IMR-90 (cell line): ENCODE data around the gene BMP4. TPM values are rescaled to one million over a fixed set of nuclear protein-coding genes. Genes with fewer than 3 reads are reported as not detected.

Source experiments
- ATAC-seq: fragments of 200-7000 bp; cut with Tn5 transposase; 2 replicates; pipeline ENCODE4 v1.9.1; 2020; ENCODE audit warnings: low read depth, mild to moderate bottlenecking, moderate library complexity
- BruUV-seq: library from RNA; stranded (reverse); fragments of 400-500 nt; replicated peaks from 2 replicates; lab custom pipeline; 2021; lab: Mats Ljungman, UMichigan
- CTCF ChIA-PET: fragments of 300-600 bp; formaldehyde crosslinking; extraction: SDS; loops from one replicate; lab custom pipeline; 2021; ENCODE audit warnings: antibody characterized with exemption; lab: Yijun Ruan, JAX
- POLR2A ChIA-PET: fragments of 300-600 bp; sonication (Branson Sonifier 250); formaldehyde crosslinking; loops from one replicate; lab custom pipeline; 2022; ENCODE audit warnings: antibody characterized with exemption; ENCODE audit not compliant: unreplicated experiment; lab: Charles Lee
- DNase-seq: peaks from one replicate; pipeline ENCODE4 v3.0.0; 2013
- H2AFZ ChIP-seq: replicated peaks from 2 replicates; pipeline ENCODE3; 2013; ENCODE audit warnings: low read length, mild to moderate bottlenecking; ENCODE audit not compliant: poor library complexity
- H2AK5ac ChIP-seq: 2 replicates; pipeline ENCODE4 v1.6.1; 2013; ENCODE audit warnings: low read depth, low read length, inconsistent platforms
- H2AK9ac ChIP-seq: replicated peaks from 2 replicates; pipeline ENCODE3; 2013; ENCODE audit warnings: mild to moderate bottlenecking, low read depth, low read length, moderate library complexity; ENCODE audit not compliant: poor library complexity
- H2BK120ac ChIP-seq: 2 replicates; pipeline ENCODE4 v1.6.1; 2013; ENCODE audit warnings: low read depth, low read length, inconsistent platforms
- H2BK15ac ChIP-seq: 3 replicates; pipeline ENCODE4 v1.6.1; 2013; ENCODE audit warnings: low read depth, low read length, inconsistent platforms
- H2BK20ac ChIP-seq: 2 replicates; pipeline ENCODE4 v1.6.1; 2013; ENCODE audit warnings: low read depth, mild to moderate bottlenecking, inconsistent platforms, low read length, moderate library complexity
- H2BK5ac ChIP-seq: 2 replicates; pipeline ENCODE4 v1.6.1; 2013; ENCODE audit warnings: mild to moderate bottlenecking, low read depth, low read length, inconsistent platforms; ENCODE audit not compliant: poor library complexity, severe bottlenecking
- H3K14ac ChIP-seq: replicated peaks from 2 replicates; pipeline ENCODE4 v1.6.1; 2013; ENCODE audit warnings: low read depth, low read length, inconsistent platforms
- H3K18ac ChIP-seq: 2 replicates; pipeline ENCODE4 v1.6.1; 2013; ENCODE audit warnings: low read depth, low read length, control low read depth
- H3K23ac ChIP-seq: 2 replicates; pipeline ENCODE4 v1.6.1; 2013; ENCODE audit warnings: low read depth, low read length, inconsistent platforms
- H3K27ac ChIP-seq: 2 replicates; pipeline ENCODE4 v1.5.1; 2013; ENCODE audit warnings: mild to moderate bottlenecking, control low read depth, low read length; ENCODE audit not compliant: insufficient read depth
- H3K27me3 ChIP-seq: 2 replicates; pipeline ENCODE4 v1.6.1; 2013; ENCODE audit warnings: low read length; ENCODE audit not compliant: control insufficient read depth, insufficient read depth
- H3K36me3 ChIP-seq: 2 replicates; pipeline ENCODE4 v1.6.1; 2013; ENCODE audit warnings: low read length, mixed read lengths; ENCODE audit not compliant: control insufficient read depth, insufficient read depth
- H3K4ac ChIP-seq: 2 replicates; pipeline ENCODE4 v1.6.1; 2013; ENCODE audit warnings: low read depth, low read length, inconsistent platforms
- H3K4me1 ChIP-seq: 2 replicates; pipeline ENCODE4 v1.6.1; 2013; ENCODE audit warnings: low read length, mixed read lengths; ENCODE audit not compliant: control insufficient read depth, insufficient read depth
- H3K4me2 ChIP-seq: 2 replicates; pipeline ENCODE4 v1.6.1; 2013; ENCODE audit warnings: low read depth, mild to moderate bottlenecking, control low read depth, low read length, moderate library complexity
- H3K4me3 ChIP-seq: 2 replicates; pipeline ENCODE4 v1.5.1; 2013; ENCODE audit warnings: low read depth, mild to moderate bottlenecking, control low read depth, low read length, moderate library complexity; ENCODE audit not compliant: insufficient read depth
- H3K56ac ChIP-seq: 2 replicates; pipeline ENCODE4 v1.6.1; 2013; ENCODE audit warnings: low read length, inconsistent platforms; ENCODE audit not compliant: insufficient read depth; ENCODE audit errors: extremely low read depth
- H3K79me1 ChIP-seq, 2 experiments: 2 replicates each; pipeline ENCODE4 v1.6.1; 2013; ENCODE audit warnings: low read length in 2 of 2, inconsistent platforms in 1 of 2, low read depth in 1 of 2
- H3K9ac ChIP-seq: 2 replicates; pipeline ENCODE4 v1.6.1; 2013; ENCODE audit warnings: low read depth, low read length, control low read depth
- H3K9me1 ChIP-seq: 2 replicates; pipeline ENCODE4 v1.6.1; 2013; ENCODE audit warnings: low read length, inconsistent platforms; ENCODE audit not compliant: insufficient read depth
- H3K9me3 ChIP-seq: 2 replicates; pipeline ENCODE4 v1.6.1; 2013; ENCODE audit warnings: low read length; ENCODE audit not compliant: control insufficient read depth, insufficient read depth
- H4K20me1 ChIP-seq: 2 replicates; pipeline ENCODE4 v1.6.1; 2013; ENCODE audit warnings: low read length, inconsistent platforms; ENCODE audit not compliant: insufficient read depth
- H4K5ac ChIP-seq: 2 replicates; pipeline ENCODE4 v1.6.1; 2013; ENCODE audit warnings: mild to moderate bottlenecking, low read depth, low read length, control low read depth
- H4K8ac ChIP-seq, 2 experiments: 2 replicates each; pipeline ENCODE4 v1.6.1; 2013; ENCODE audit warnings: low read depth in 2 of 2, low read length in 2 of 2, control low read depth in 1 of 2, inconsistent platforms in 1 of 2
- H4K91ac ChIP-seq: 2 replicates; pipeline ENCODE4 v1.6.1; 2013; ENCODE audit warnings: low read depth, low read length, inconsistent platforms; ENCODE audit not compliant: insufficient read depth
- BHLHE40 ChIP-seq: fragments of 150-350 bp; IDR thresholded peaks from 2 replicates; pipeline ENCODE4 v1.6.1; 2016; ENCODE audit warnings: mild to moderate bottlenecking, low read depth, low read length
- CEBPB ChIP-seq: IDR thresholded peaks from 2 replicates; pipeline ENCODE4 v1.6.1; 2012; ENCODE audit warnings: low read depth, low read length, improper control_type of control experiment
- FOS ChIP-seq: fragments of 150-350 bp; IDR thresholded peaks from 2 replicates; pipeline ENCODE4 v1.6.1; 2016; ENCODE audit warnings: low read depth, low read length
- MAFK ChIP-seq: IDR thresholded peaks from 2 replicates; pipeline ENCODE4 v1.6.1; 2012; ENCODE audit warnings: low read depth, low read length, improper control_type of control experiment
- MAZ ChIP-seq: IDR thresholded peaks from 2 replicates; pipeline ENCODE4 v1.6.1; 2012; ENCODE audit warnings: low read depth, mild to moderate bottlenecking, low read length, improper control_type of control experiment, moderate library complexity, borderline replicate concordance
- MXI1 ChIP-seq: IDR thresholded peaks from 2 replicates; pipeline ENCODE4 v1.6.1; 2012; ENCODE audit warnings: low read depth, mild to moderate bottlenecking, low read length, moderate library complexity, borderline replicate concordance
- NFE2L2 ChIP-seq: fragments of 150-350 bp; IDR thresholded peaks from 2 replicates; pipeline ENCODE4 v1.6.1; 2016; ENCODE audit warnings: low read depth, mild to moderate bottlenecking, low read length
- POLR2A ChIP-seq: IDR thresholded peaks from 2 replicates; pipeline ENCODE4 v1.6.1; 2012; ENCODE audit warnings: mild to moderate bottlenecking, low read depth, low read length
- RAD21 ChIP-seq: IDR thresholded peaks from 2 replicates; pipeline ENCODE4 v1.6.1; 2012; ENCODE audit warnings: low read length, improper control_type of control experiment
- RCOR1 ChIP-seq: IDR thresholded peaks from 2 replicates; pipeline ENCODE4 v1.6.1; 2012; ENCODE audit warnings: mild to moderate bottlenecking, low read length, improper control_type of control experiment; ENCODE audit not compliant: insufficient replicate concordance
- RFX5 ChIP-seq: IDR thresholded peaks from 2 replicates; pipeline ENCODE4 v1.8.0; 2012; ENCODE audit warnings: low read depth, mild to moderate bottlenecking, low read length, moderate library complexity
- SMC3 ChIP-seq: fragments of 150-350 bp; IDR thresholded peaks from 2 replicates; pipeline ENCODE4 v1.6.1; 2016; ENCODE audit warnings: low read depth, mild to moderate bottlenecking, antibody characterized with exemption, low read length, moderate library complexity
- WGBS, 2 experiments: methylation state at CpG; one replicate each; pipeline versions ENCODE4 v1.1.5 to v1.1.7; 2013; ENCODE audit warnings: missing lambda C conversion rate in 2 of 2; ENCODE audit not compliant: insufficient read length in 1 of 2; ENCODE audit errors: extremely low coverage in 2 of 2; 5-methylcytosine and 5-hydroxymethylcytosine counted together
- dilution Hi-C: fragments of 300-500 bp; cut with HindIII; formaldehyde crosslinking; loops from one replicate; pipeline ENCODE4 v1.14.3; 2018; ENCODE audit warnings: low sequenced_read_pairs; ENCODE audit not compliant: unreplicated experiment
- in situ Hi-C: fragments of 300-500 bp; cut with MboI; formaldehyde crosslinking; loops from 3 replicates; pipeline ENCODE4 v1.14.3; 2019; ENCODE audit warnings: low sequenced_read_pairs, inconsistent platforms, mixed read lengths
- intact Hi-C: fragments of 100-400 bp; cut with micrococcal nuclease; formaldehyde crosslinking; loops from 2 replicates; pipeline ENCODE4 v1.10.0; 2022
- polyA plus RNA-seq, 3 experiments: library from polyadenylated mRNA; depleted of rRNA; stranded (reverse); fragments of >200 nt; gene quantifications; 2 replicates each; pipeline ENCODE4 v1.2.3, GENCODE V29; 2012; ENCODE audit warnings: low replicate concordance in 1 of 3
- total RNA-seq: library from RNA; depleted of rRNA; stranded (reverse); fragments of >200 nt; gene quantifications from 2 replicates; pipeline ENCODE4 v1.2.3, GENCODE V29; 2012
- TF ChIP-seq, protein P1 (sequence below): fragments of 150-350 bp; IDR thresholded peaks from 2 replicates; pipeline ENCODE4 v1.6.1; 2016; ENCODE audit warnings: low read depth, mild to moderate bottlenecking, low read length, moderate library complexity, borderline replicate concordance
- TF ChIP-seq, protein P2 (sequence below): fragments of 150-350 bp; IDR thresholded peaks from 2 replicates; pipeline ENCODE4 v1.6.1; 2017; ENCODE audit warnings: mild to moderate bottlenecking, antibody characterized with exemption, low read length, low read depth
- TF ChIP-seq, protein P3 (sequence below): conservative IDR thresholded peaks from 2 replicates; pipeline ENCODE4 v1.5.1; 2012; ENCODE audit warnings: mild to moderate bottlenecking, low read depth, low read length, improper control_type of control experiment

BMP4 gene
- total and polyA plus RNA-seq, 2 of the 4 experiments (the other 2 are of a cell fraction), result 3.4 to 4.2 TPM

DNA sequence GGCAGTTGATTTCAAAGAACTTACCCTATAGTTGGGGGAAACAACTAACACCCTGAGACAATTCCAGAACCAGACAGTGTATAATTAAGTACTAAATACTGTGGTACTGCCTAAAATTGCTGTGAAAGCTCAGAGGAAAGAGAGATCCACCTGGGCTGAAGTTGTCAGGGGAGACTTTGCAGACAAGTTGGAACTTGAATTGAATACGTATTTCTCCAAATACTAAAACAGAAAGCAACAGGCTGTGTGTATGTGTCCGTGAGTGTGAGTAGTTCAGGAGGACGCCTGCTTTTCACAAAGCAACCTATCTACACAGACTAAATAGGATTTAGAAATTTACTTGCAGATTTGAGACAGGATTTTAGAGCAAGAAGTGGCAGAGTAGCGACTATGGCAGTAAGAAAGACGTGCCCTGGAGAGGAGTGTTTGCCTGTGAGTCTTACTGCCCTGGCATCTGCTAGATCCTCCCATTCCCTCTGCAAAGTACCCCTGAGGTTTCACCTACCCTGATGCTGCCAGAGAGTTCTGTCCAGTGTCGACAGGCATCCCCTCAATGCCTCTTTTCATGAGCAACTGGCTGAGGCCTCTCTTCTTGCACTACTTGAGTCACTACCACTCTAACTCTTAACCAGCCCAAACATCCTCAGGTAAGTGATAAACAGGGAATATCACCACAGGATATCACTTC is 37.4 kb upstream of the BMP4 start:
- H3K9me3 ChIP-seq, result no peaks in the 10 kb centered on the region
- no TSS peak for BruUV-seq
- H3K56ac ChIP-seq, result no peak overlapping the region
- no peak overlapping the region for H3K4ac ChIP-seq
- no peak overlapping the region for H4K5ac ChIP-seq
- H3K27me3 ChIP-seq, result no peaks in the 10 kb centered on the region
- no peak overlapping the region for H2BK20ac ChIP-seq
- H3K4me1 ChIP-seq, result peaks cover 3% of the 10 kb centered on the region
- dilution Hi-C loops, result no loop called here
- no peak overlapping the region for H3K14ac ChIP-seq
- no peak overlapping the region for H3K4me3 ChIP-seq
- no CpG with 5 or more reads among the region's 6 CpGs for WGBS, 2 experiments
- no peak overlapping the region for H2AFZ ChIP-seq
- H2BK15ac ChIP-seq, result no peak overlapping the region
- H2AK5ac ChIP-seq, result no peak overlapping the region
- no peak overlapping the region for H2BK5ac ChIP-seq
- no peaks in the 10 kb centered on the region for H3K36me3 ChIP-seq
- H3K9me1 ChIP-seq, result peaks cover 4% of the 10 kb centered on the region; the same call in 1 of the 2 replicates
- no peak overlapping the region for H4K8ac ChIP-seq
- intact Hi-C loops, result no loop called here
- H4K91ac ChIP-seq, result no peak overlapping the region
- H2BK120ac ChIP-seq, result no peak overlapping the region
- no peaks in the 10 kb centered on the region for H4K20me1 ChIP-seq
- H3K4me2 ChIP-seq, result no peak overlapping the region
- ChIA-PET CTCF (no interaction called here), POLR2A (no interaction called here)
- H2AK9ac ChIP-seq, result no peak overlapping the region
- H3K27ac ChIP-seq, result no peak overlapping the region
- no peak for TF ChIP-seq SMC3
- TF ChIP-seq RFX5, result no peak
- TF ChIP-seq, protein P1, sequence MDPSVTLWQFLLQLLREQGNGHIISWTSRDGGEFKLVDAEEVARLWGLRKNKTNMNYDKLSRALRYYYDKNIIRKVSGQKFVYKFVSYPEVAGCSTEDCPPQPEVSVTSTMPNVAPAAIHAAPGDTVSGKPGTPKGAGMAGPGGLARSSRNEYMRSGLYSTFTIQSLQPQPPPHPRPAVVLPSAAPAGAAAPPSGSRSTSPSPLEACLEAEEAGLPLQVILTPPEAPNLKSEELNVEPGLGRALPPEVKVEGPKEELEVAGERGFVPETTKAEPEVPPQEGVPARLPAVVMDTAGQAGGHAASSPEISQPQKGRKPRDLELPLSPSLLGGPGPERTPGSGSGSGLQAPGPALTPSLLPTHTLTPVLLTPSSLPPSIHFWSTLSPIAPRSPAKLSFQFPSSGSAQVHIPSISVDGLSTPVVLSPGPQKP, result no peak
- TF ChIP-seq MXI1, result no peak
- no peak for TF ChIP-seq POLR2A
- no peak for TF ChIP-seq MAZ
- no peak for TF ChIP-seq RAD21
- no peak for TF ChIP-seq MAFK
- TF ChIP-seq RCOR1, result no peak
- TF ChIP-seq, protein P2, sequence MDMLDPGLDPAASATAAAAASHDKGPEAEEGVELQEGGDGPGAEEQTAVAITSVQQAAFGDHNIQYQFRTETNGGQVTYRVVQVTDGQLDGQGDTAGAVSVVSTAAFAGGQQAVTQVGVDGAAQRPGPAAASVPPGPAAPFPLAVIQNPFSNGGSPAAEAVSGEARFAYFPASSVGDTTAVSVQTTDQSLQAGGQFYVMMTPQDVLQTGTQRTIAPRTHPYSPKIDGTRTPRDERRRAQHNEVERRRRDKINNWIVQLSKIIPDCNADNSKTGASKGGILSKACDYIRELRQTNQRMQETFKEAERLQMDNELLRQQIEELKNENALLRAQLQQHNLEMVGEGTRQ, result no peak
- TF ChIP-seq, protein P3, sequence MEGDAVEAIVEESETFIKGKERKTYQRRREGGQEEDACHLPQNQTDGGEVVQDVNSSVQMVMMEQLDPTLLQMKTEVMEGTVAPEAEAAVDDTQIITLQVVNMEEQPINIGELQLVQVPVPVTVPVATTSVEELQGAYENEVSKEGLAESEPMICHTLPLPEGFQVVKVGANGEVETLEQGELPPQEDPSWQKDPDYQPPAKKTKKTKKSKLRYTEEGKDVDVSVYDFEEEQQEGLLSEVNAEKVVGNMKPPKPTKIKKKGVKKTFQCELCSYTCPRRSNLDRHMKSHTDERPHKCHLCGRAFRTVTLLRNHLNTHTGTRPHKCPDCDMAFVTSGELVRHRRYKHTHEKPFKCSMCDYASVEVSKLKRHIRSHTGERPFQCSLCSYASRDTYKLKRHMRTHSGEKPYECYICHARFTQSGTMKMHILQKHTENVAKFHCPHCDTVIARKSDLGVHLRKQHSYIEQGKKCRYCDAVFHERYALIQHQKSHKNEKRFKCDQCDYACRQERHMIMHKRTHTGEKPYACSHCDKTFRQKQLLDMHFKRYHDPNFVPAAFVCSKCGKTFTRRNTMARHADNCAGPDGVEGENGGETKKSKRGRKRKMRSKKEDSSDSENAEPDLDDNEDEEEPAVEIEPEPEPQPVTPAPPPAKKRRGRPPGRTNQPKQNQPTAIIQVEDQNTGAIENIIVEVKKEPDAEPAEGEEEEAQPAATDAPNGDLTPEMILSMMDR, result no peak
- no peak for TF ChIP-seq CEBPB
- no peak for TF ChIP-seq BHLHE40
- no peak for TF ChIP-seq NFE2L2
- no peak for TF ChIP-seq FOS
- ATAC-seq (no peak), DNase-seq (no peak)
- no peak overlapping the region for H3K18ac ChIP-seq
- H3K79me1 ChIP-seq, result no peaks in the 10 kb centered on the region
- in situ Hi-C loops, result no loop called here
- H3K9ac ChIP-seq, result no peak overlapping the region
- no peak overlapping the region for H3K23ac ChIP-seq
